Measurements from ENCODE around the gene PLA2G3. TPM values are rescaled to one million over a fixed set of nuclear protein-coding genes. Genes with fewer than 3 reads are reported as not detected.

Gene PLA2G3
- total RNA-seq, 1 donor = under 0.01 TPM

DNA sequence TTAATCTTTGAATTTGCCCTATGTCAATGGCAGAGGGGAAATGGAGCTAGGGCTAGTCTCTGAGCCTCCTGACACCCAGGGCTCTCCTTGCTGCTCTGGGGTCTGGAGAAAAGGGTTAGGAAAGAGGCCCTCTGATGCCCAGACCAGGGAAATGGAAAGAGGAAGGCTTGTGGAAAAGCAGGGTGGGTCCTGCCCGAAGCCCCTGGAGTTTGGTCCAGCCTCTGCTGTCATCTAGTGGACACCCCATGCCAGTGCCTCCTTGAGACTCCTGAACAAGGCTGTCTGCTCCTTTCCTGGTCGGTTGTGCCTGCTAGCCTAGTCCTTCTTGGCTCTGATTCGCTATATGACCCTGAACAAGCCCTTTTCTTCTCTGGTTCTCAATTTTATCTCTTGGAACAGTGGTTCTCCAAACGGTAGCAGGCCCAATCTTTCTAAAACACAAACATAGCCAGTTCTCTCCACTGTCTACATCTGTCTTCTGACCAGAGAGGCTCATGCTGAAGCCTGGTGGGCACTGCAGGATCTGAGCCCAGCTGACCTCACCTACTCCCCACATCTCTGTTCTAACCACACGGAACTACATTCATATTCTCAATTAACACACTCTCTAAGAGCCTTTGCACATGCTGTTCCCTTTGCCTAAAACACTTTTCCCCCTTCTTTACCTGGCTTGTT is 8.8 kb upstream of the PLA2G3 start:
- DNase-seq (ENCODE audit: low read depth in 2 of 3, low spot score in 2 of 3) = peak in 2 of 3 donors; percentile 54 to 78

DNA sequence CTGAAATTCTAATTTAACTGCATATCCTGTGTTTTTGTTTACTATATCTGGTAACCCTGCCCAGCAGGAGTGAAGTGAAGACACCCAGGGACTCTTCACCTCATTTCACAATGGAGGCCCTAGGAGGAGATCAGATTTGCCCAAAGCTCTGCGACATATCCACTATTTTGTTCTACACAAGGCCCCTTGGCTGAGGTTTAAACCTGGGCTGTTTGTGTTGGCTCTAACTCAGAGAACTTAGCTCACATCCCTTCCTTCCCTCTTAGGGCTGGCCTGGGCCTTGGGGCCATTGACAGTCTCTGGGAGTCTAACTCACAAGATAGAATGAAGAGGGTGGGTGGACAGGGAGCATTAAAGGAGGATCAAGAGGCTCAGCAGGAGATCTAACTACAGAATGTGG is 8.2 kb upstream of the PLA2G3 start:
- DNase-seq (ENCODE audit: low read depth in 2 of 3, low spot score in 2 of 3) = no peak

- DNase-seq (ENCODE audit: low read depth in 2 of 3, low spot score in 2 of 3) = no peak
Measured at GRCh38 chr22:31144223-31144622, 3.9 kb upstream of the PLA2G3 start.

DNA sequence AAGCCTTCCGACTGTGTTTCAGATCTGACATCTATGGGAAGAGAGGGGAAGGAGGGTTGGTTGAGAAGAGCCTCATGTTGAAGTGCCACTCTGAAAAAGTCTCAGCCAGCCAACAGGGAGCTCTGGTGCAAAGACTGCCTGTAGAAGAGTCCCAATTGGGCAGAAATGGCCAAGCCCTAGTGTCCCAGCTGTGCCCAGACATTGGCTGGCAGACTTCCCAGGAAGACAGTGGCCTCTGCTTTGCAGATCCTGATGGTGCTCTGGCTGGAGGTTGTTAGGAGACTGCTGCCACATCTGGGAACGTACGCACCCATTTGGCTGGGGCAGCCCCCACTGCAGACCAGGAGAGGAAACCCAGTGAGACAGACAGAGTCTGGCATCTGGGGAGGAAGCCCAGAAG is 3.2 kb upstream of the PLA2G3 start:
- DNase-seq (ENCODE audit: low read depth in 2 of 3, low spot score in 2 of 3) = no peak

- no peak for DNase-seq (ENCODE audit: low read depth in 2 of 3, low spot score in 2 of 3)
Measured at GRCh38 chr22:31143038-31143437, 2.7 kb upstream of the PLA2G3 start.

DNA sequence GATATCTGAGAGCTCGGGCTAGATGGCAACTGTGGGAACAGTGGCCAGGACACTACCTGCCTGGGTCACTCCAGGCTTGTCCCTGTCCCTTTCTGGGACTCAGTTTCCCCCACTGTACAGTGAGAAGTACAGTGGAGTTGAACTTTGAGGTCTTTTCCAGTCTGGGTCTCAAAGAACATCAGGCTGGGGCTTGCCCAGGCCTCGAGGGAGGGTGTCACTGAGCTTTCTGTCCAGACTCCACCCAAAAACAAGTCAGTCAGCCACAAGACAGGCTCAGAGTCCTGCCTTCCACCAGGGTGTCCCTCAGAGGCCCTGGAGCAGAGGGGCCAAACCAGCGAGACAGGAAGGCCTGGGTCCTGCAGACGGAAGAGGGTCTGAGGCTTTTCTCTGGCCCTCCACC is 2.0 kb upstream of the PLA2G3 start:
- DNase-seq (ENCODE audit: low read depth in 2 of 3, low spot score in 2 of 3) = no peak

DNA sequence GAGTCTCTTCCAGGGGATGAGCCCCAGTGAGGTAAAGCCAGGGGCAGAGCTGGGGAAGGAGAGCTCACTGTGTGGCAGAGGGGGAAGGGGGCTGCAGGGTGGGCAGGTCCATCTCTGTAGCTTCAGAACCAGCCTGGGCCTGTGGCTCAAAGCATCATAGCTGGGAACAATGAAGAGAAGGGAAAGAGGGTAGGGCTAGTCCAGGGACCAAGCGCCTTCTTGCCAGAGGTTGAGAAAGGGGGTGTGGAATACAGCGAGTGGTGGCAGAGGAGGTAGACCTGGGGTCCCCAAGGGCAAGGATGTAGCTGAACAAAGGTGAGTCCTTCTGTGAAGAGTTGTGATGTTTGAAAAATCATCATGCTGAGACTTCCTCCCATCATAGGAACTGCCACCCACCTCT is 1.2 kb upstream of the PLA2G3 start:
- DNase-seq (ENCODE audit: low read depth in 2 of 3, low spot score in 2 of 3) = no peak

DNA sequence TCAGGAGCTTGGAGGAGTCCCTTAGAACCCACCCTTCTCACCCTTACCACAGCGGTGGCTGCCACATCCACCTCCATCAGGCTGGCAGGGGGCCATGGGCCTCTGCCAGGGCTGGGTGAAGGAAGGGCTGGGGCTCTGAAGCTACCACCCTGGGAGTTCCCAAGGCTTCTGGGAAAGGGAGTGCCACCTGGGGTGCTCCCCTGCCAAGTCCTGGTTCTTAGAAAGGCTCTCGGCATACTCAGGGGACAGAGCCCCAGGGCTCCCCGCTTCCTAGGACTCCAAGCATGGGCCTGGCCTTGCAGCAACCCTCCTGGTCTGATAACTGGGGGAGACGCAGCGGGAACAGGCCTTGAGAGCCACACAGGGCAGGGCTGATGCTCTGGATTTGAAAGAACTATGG is 438 bp upstream of the PLA2G3 start:
- DNase-seq (ENCODE audit: low read depth in 2 of 3, low spot score in 2 of 3) = no peak

- DNase-seq (ENCODE audit: low read depth in 2 of 3, low spot score in 2 of 3) = no peak
Measured at GRCh38 chr22:31139066-31139465, 1.2 kb downstream of the PLA2G3 start.

DNA sequence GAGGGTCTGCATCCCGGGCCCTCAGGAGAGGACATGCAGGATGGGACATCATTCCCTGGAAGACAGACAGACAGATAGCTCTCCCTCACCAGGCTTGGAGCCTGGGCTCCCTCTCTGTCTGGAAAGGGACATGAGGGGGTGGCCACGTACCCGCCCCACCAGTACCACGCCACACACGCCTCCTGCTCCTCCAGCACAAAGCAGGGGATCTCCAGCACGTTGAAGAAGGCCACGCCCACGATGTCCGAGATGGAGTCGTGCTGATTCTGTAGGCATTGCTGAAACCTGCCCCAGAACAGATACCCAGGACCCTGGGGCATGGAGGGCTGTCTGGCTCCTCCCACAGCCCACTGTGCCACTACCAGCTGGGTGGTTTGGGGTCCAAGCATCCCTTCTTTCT is 2.2 kb downstream of the PLA2G3 start:
- no peak for DNase-seq (ENCODE audit: low read depth in 2 of 3, low spot score in 2 of 3)

GRCh38 chr22:31137721-31138120 is 2.6 kb downstream of the PLA2G3 start:
- DNase-seq (ENCODE audit: low read depth in 2 of 3, low spot score in 2 of 3) = no peak

DNA sequence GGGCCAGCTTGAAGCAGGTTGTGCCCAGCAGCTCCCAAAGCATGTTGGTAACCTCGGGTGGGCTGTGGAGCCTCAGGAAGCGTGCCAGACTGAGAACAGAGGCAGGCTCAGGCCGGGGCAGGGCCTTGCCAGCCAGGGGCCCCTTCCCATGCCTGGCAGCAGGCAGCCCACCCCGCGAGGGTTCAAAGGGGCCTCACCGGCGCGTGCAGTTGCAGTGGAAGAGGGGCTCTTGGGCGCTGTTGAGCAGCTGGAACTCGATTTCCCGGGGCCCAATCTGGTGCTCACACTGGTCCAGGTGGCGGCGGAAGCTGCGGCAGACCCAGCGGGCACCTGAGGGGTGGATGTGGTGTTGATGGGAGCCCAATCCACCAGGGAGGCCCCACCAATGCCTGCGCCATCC is 3.6 kb downstream of the PLA2G3 start:
- DNase-seq (ENCODE audit: low read depth in 2 of 3, low spot score in 2 of 3) = no peak

GRCh38 chr22:31136155-31136554 is 4.2 kb downstream of the PLA2G3 start:
- no peak for DNase-seq (ENCODE audit: low read depth in 2 of 3, low spot score in 2 of 3)

GRCh38 chr22:31135706-31136105 is 4.6 kb downstream of the PLA2G3 start:
- DNase-seq (ENCODE audit: low read depth in 2 of 3, low spot score in 2 of 3) = no peak

GRCh38 chr22:31134688-31135087 is 5.6 kb downstream of the PLA2G3 start:
- DNase-seq (ENCODE audit: low read depth in 2 of 3, low spot score in 2 of 3) = no peak

GRCh38 chr22:31133911-31134310 is 6.4 kb downstream of the PLA2G3 start:
- no peak for DNase-seq (ENCODE audit: low read depth in 2 of 3, low spot score in 2 of 3)

DNA sequence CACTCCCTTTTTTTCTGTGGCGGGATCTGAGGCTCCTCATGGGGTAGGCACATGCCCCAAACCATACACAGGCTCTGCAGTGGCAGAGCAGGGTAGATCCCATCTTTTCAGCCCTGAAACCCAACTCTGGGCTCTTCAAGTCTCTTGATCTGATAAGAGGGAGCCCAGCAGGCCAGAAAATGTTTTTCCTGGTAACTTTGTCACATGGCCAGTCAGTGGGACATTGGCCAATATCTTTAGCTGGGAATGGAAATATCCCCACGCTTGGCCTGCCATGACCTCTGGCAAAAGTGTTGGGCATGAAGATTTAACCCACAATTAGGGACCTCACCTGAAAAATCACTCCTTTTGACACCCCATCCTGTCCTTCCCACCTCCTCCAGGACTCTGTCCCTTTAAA is 9.4 kb downstream of the PLA2G3 start:
- no peak for DNase-seq (ENCODE audit: low read depth in 2 of 3, low spot score in 2 of 3)

- DNase-seq (ENCODE audit: low read depth in 2 of 3, low spot score in 2 of 3) = no peak
Measured at GRCh38 chr22:31128156-31128555, 12.2 kb downstream of the PLA2G3 start.

GRCh38 chr22:31127181-31127772 is 13.0 kb downstream of the PLA2G3 start:
- DNase-seq (ENCODE audit: low read depth in 2 of 3, low spot score in 2 of 3) = peak in 2 of 3 donors; percentile 44 to 60

DNA sequence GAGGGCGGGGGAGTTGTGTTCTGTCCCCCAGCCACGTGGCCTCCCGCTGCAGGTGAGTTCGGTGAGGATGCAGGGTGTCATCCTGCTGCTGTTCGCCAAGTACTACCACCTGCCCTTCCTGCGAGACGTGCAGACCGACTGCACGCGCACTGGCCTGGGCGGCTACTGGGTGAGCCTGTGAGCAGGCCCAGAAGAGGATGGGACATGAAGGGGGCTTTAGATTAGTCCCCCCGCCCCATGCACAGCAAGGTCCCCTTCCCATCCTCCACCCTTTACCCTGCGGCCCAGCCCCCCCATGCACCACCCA is 13.5 kb downstream of the PLA2G3 start:
- no peak for DNase-seq (ENCODE audit: low read depth in 2 of 3, low spot score in 2 of 3)

GRCh38 chr22:31126128-31126868 is 14.0 kb downstream of the PLA2G3 start:
- DNase-seq (ENCODE audit: low read depth in 2 of 3, low spot score in 2 of 3) = no peak

DNA sequence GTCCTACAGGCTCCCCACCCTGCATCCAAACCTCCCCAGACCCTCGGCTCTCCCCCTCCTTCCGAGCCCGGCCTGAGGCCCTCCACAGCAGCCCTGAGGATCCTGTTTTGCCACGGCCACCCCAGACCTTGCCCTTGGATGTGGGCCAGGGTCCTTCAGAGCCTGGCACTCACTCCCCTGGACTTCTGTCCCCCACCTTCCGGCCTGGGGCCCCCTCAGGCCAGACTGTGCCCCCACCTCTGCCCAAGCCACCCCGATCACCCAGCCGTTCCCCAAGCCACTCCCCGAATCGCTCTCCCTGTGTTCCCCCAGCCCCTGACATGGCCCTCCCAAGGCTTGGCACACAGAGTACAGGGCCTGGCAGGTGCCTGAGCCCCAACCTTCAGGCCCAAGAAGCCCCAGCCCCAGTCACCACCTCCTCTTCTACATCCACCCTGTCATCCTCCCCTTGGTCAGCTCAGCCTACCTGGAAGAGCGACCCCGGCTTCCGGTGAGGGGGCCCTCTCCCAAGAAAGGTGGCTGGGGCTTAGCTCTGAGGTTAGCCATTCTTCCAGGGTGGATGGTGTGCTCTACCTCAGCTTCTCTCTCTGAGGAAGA is 14.7 kb downstream of the PLA2G3 start:
- DNase-seq (ENCODE audit: low read depth in 2 of 3, low spot score in 2 of 3) = no peak
